HG02588 (cell line): ENCODE data around the gene DEDD.

Source experiments
- ATAC-seq: cut with Tn5 transposase; IDR thresholded peaks from one replicate; pipeline ENCODE4 v1.9.1; 2021; ENCODE audit warnings: mild to moderate bottlenecking, moderate library complexity; ENCODE audit not compliant: unreplicated experiment

DEDD gene, protein sequence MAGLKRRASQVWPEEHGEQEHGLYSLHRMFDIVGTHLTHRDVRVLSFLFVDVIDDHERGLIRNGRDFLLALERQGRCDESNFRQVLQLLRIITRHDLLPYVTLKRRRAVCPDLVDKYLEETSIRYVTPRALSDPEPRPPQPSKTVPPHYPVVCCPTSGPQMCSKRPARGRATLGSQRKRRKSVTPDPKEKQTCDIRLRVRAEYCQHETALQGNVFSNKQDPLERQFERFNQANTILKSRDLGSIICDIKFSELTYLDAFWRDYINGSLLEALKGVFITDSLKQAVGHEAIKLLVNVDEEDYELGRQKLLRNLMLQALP

DNA sequence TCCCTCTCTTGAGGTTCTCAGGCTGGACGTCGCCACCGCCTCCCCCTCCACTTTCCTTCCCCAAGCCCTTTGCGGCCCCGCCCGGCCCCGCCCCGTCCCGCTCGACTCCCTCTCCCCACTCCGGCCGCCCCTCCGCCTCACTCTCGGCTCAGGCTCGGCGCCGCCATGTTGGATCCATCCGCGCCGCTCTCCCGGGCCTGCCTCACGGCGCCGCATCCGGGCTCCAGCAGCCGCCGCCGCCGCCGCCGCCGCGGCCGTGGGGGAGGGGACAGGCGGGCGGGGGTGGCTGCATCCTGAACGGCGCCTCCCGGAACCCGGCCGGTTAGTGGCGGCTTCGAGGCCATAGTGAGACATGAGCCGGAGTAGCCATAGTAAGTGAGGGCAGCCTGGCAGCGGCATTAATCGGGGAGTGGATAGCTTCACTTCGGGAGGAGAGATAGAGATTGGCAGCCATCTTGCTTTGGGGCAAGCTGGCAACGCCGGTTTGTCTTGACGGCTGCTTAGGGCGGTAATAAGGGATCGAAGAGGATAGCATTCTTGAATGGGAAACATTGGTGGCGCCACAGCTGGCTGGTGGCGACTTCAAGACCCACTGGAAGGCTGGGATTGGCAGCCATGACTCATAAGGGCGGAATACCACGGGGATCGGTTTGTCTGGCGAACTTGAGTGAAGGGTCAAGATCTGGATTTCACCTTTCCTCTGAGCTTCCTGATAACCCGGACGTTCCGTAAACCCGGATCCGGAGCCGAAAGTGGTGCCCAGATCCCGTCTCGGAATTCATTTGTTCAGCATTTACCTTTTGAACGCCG is at the start of gene DEDD:
Gene DEDD (minus strand): TSS at position 258 of the 810 bp plus-strand sequence. CDS start 8,205 bp downstream, outside the sequence.
- ATAC-seq, result peak; percentile 89

DNA sequence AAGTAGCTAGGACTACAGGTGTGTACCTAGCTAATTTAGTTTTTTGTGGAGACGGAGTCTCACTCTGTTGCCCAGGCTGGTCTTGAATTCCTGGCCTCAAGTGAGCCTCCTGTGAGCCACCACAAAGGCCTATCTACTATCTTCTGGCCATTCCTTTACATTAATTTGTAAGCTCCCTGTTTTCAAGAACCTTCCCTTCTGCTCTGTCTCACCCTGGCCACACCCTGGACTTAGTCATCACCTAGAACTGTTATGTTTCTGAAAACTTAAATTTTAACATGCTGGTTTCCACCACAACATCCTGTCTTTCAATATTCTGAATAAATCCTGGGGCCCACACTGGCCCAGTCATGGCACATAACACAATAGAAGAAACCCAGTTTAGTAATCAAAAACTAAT is 49.7 kb upstream of the DEDD start:
- peak; percentile 37 for ATAC-seq

DNA sequence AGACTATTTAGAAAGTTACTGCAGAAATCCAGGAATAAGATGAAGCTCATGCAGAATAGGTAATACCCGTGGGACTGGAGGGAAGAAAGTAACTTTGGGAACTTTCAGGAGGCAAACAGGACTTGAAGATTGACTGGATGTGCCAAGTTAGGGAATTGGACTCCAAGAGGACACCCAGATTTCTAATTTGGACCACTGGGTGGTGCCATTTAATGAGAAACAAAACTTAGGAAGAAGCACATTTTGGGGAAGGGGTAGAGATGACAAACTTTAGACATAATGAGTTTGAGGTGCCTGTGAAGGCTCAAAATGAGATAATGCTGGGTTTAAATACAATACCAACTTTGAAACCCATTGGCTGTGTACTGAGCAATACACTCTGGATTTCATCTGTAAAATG is 48.2 kb upstream of the DEDD start:
- no peak for ATAC-seq

DNA sequence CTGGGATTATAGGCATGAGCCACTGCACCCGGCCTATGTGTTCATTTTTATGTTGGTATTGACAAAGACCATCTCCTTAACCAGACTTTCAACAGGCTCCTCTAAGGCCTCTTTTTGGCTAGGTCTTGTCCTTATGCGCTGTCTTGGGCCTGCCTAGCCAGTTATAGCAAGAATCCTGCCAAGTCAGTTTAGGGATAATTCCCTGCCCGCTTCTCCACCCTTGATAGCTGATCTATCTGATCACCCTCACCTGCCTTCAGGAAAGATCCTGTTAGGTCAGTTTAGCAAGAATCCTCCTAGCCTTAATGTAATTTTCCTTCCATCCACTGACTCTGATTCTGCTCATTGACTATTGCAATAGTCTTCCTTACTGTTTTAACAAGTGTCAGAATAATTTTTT is 47.2 kb upstream of the DEDD start:
- ATAC-seq, result no peak

DNA sequence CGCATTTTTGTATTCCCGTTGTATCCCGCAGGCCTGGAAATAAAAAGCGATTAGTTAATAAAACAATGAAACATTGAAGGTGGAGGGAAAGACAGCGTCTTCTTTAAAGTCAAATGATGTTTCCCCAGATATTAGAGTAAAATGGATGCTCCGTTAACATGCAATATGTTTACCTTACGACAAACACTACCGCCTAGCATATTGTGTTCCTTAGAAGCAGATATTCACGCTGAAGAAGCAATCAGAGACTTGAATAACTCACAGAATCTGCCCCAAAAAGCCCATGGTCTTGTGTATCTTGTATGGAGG is 45.4 kb upstream of the DEDD start:
- no peak for ATAC-seq

DNA sequence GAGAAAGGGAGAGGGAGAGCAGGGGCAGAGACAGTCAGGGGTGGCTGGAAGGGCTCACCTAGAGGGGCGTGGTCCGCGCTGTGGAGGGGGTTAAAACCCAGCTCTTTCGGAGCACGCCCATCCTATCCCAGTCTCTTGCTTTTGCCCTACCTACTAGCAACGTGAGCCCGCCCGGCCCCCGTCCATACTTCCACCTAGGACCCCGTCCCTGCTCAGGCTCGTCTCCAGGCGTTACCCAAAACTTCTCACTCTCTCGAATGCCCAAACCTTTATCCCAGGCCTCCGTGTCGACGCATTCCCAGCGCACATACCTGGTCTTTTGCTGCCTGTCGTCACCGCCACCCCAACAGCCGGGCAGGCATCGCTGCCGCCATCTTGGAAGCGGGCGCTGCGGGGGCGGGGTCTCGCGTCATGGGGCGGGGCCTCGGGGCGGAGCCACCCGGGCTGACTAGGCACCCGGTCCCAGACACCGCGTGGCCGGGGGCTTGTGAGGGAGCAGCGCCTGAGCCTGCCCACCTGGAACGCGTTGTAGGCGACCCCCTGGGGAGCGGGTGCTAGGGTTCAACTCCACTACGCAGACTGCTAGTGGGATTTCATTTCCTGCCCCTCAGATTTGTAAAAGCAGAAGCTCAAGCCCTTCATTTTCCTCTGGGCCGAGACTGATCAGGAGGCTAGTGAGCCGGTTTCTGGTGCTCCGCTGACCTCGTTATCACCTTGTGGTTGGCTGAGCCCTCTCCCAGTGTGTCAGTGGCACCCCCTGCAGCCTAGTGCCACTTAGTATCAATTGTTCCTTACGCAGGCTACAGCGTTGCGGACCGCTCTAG is 44.9 kb upstream of the DEDD start, which contains the start of gene B4GALT3:
Gene B4GALT3 (minus strand): TSS at position 396 of the 824 bp plus-strand sequence. CDS start 1,447 bp downstream, outside the sequence.
- ATAC-seq, result peak; percentile 87

DNA sequence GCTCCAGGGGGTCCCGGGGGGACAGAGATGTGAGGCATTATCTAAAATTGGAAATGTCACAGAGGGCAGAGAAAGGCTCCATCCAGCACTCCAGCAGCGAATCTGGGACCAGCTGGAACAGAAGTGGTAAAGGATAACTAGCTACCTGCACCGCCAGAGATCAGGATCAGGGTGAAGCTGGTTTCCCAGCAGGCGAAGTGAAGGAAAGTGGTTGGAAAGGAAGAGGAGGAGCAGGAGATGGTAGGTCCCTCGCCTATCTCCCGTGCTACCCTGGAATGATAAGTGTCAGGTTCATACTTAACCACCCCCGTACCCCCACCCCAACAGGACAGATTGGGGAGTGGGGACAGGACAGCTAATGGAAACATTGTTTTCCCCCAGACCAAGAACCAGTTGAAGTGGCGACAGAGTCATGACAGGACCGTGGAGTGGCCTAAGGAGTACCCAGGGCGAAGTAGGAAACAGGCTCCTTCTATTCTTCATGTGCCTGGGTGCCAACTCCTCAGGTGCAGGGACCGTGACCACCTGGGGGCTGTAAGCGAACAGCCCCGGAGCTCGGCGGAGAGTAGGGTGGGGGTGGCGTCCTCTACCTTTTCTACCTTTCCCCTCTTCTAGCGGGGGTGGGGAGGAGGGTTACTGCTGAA is 44.1 kb upstream of the DEDD start:
- ATAC-seq, result no peak

DNA sequence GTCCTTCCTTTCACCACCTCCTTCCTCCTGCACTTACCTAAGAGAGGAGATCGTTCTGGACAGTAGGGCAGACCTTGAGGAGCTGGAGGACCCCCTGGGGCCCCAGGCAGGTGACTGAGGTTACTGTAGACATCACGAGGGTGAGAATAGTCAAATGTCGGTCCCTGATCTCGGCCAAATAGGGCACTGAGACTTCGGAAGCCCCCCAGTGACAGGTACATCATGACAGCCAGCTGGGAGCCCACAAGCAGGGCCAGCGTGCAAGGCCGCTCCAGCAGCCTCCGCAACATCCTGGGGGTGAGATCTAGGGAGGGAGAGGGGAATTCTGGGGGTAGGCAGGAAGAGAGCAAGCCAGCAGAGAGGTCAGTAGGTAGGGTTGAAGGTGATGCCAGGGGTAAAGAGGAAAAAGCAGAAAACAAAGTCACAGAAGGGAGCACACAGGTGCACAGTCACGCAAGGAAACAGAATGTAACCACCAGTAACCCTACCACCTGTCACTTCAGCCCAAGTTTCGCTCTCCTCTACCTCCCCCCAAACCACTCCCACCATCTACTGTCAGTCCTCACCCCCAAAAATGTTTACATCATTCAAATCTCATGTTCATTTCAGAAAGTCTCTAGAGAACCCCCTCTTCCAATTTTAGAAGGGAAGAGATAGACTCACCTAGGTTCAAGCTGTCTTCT is 43.4 kb upstream of the DEDD start:
- no peak for ATAC-seq

DNA sequence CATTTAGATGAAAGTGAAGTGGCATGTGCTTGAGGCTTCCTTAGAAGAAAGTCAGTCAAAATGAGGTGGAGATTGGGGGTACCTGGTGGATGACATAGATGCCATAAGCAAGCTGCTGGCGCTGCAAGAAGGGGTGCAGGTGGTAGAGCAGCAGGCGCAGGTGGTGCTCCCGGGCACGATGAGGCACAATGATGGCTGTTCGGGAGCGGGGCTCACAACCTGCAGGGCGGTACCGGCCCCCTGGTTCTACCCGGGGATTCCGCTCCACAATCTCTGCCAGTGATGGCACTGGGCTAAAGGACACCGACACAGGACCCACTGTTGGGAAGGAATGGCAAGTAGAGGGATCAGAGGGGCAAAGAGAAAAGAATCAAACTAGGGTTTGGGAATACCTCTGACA is 42.4 kb upstream of the DEDD start:
- ATAC-seq, result no peak

DNA sequence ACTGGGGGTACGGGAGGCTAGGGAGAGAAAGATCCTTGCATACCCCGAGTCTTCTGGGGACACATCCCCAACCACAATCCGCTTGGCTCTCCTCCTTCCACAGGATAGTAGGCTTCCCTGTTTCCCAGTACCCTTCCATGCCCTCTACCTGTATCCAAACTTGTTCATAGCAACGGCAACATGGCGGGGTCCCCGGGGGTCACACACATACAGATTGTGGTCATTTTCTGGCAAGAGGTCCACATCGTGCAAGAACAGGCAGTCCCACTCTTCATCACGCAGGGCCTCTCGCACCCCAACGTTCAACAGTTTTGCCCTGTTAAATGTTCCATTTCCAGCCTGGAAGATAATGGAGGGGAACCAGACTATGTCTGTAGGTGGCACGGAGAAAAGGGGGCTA is 41.2 kb upstream of the DEDD start:
- no peak for ATAC-seq

DNA sequence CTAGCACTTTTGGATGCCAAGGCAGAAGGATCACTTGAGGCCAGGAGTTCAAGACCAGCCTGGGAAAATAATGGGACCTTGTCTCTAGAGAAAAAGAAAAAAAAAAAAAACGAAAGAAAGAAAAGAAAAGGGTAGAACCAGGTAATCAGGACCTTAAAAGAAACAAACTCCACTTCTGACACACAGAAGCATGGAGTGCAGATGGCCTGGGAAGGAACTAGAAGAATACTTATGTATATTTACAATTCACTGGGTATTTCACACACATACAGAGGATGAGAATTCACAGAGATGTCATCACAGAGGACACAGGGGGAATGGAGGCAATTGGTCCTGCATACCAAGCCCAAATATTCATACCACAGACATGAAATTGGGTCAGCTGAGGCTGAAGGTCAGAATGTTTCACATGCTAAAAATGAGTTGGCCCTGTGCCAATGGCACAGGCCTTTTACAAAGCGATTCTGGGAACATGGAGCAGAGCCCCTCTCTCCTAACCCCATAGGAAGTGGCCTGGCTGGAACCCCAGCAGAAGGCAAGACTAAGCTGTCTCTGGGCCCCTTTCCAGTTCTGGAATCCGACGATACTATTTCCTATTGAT is 40.4 kb upstream of the DEDD start:
- no peak for ATAC-seq

DNA sequence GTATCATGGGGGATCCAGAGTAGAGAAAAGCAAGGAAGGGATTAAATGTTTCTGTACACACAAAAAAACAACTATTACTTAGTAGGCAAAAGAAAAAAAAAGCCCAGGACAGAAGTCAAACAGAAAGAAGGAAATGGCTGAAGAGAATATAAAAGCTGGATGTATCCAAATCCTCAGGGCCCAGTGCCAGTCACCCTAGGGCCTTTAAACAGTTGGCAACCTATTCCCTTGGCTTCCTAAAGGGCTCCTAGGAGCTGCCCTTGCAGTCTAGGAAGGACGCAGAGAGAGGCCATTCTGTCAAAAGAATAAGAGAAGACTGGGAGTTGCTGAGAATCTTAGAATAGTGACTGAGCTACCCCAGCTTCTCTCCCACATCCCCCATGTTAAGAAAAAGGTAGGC is 39.9 kb upstream of the DEDD start:
- no peak for ATAC-seq

DNA sequence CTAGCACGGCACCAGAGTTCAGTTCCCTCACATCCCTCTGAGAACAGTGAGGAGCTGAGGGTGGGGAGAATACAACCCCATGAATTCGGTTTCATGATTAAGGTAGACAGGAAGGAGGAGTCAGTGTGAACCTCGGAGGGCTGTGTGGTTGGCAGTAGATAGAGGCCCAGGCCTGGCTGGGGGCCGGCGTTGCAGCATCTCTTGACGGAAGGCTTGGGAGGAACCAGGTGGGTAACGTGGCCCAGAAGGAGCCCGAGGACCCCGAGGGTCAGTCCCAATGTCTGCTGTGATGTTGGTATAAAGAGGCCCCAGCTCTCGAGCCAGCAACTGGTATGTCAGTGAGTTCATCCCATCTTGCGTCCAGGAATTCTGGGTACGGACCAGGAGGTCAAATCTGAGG is 39.2 kb upstream of the DEDD start:
- no peak for ATAC-seq

DNA sequence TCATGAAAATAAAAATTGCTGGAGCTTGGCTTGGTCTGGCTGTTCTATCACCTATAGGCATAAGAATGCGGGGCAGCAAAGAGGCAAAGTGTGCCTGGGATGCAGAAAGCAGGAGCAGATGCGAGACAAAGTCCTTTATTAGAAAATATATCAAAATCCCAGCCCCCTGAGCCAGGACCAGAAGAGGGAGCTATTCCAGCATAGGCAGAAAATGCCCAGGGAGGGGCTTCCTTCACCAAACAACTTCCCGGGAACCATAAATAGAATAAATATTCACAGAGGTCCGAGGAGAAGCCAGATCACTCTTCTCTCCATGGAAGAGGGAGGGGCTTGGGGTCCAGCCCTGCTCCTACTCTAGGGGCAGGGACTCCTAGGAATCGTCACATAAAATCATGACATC is 38.7 kb upstream of the DEDD start:
- ATAC-seq, result no peak

DNA sequence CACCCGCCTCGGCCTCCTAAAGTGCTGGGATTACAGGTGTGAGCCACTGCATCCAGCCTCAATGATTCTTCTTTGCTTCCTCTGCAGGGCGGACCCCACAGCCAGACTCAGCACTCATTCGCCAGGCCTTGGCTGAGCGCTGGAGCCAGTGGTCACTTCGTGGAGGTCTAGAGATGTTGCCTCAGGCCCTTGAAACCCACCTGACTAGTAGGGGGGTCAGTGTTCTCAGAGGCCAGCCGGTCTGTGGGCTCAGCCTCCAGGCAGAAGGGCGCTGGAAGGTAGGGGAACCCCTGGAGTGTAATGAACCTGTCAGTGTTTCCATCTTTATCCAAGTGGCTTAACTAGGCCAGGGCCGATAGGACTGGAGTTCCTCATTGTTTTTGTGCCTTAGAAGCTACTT is 36.4 kb upstream of the DEDD start:
- ATAC-seq, result no peak

DNA sequence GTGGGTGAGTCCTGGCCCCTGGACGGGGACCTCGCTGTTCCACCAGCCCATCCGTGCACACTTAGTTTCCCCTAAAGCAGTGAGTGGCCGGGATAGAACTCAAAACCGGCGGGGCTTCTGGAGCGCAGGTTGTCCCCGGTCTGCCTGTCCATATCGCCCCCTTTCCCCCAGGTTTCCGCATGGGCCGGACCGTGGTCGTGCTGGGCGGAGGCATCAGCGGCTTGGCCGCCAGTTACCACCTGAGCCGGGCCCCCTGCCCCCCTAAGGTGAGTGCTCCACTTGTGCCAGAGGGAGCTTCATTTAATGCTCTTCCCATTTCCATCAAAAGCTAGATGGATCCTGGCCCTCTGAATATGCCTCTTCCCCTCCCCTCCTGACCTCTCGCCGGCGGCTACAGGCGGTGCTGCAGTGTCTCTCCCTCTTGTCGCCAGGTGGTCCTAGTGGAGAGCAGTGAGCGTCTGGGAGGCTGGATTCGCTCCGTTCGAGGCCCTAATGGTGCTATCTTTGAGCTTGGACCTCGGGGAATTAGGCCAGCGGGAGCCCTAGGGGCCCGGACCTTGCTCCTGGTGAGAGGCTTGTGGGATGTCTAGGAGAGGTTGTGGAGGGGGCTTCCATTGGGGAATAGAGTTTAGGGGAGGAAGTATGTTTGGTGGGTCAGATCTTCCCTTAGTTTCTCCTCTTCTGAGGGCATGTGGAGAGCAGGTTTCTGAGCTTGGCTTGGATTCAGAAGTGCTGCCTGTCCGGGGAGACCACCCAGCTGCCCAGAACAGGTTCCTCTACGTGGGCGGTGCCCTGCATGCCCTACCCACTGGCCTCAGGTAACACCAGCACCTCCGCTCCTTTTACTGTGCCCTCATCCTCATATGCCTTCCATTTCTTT is 34.4 kb upstream of the DEDD start:
- no peak for ATAC-seq

DNA sequence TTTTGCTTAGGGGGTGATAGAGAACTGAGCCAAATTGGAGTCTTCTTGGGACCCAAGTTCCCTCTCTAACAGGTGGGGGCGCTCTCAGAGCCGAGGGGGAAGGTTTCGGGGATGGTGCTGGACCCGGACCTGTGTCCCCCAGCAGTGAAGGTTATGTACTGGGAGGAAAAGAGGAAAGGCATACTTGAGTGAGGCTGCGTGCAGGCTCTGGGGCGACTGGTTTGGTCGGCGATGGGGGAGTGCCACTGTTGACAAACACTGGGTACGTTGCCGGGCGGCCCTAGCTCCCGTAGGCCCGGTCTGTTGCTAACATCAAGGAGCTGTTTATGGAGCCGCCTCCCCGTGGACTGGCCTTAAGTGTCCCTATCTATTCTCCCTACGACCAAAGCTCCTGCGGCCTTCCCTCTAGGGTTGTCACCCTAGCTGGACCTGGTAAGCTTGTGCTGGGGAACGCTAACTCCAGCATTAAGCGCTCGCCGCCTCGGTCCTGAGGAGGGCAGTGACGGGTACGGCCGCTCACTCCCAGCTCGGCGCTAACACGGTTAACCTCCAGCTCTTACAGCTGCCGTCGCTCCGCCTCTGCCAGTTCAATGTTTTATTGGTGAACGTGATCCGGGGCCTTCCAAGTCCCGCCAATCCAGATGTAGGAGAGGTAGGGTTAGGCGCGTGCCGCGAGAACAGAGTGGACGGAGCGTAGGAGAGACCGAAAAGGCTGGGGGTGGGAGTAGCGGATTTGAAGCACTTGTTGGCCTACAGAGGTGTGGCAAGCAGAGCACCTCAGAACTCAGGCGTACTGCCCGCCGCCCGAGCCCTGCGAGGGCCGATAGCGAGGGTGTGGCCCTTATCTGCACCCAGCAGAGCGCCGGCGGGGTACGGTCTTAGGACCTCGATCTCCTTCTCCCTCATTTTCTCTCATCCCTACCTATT is 33.5 kb upstream of the DEDD start, which contains the start of gene PPOX:
Gene PPOX (plus strand): TSS at position 685 of the 927 bp plus-strand sequence. CDS start 422 bp downstream, outside the sequence.
- ATAC-seq, result peak; percentile 92
